ENCODE measurements around the gene OR4D11.
A peak's percentile ranks its signal among the peaks of the same experiment; 100 is the strongest.

Gene OR4D11

DNA sequence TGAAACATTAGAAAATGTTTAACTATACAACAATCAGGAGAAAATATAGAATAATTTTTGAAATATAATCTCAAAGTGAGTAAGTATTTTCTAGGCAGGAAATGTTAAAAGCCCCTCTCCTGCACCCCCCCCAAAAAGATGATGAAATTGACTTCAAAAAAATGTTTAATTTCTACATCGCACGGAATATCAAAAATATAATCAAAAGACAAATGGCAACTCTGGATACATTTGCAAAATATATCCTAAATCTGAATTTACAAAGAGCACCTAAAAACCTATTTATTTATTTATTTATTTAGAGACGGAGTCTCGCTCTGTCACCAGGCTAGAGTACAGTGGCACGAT is 44.9 kb downstream of the OR4D11 start:
- no peak for DNase-seq (ENCODE audit: low spot score)

DNA sequence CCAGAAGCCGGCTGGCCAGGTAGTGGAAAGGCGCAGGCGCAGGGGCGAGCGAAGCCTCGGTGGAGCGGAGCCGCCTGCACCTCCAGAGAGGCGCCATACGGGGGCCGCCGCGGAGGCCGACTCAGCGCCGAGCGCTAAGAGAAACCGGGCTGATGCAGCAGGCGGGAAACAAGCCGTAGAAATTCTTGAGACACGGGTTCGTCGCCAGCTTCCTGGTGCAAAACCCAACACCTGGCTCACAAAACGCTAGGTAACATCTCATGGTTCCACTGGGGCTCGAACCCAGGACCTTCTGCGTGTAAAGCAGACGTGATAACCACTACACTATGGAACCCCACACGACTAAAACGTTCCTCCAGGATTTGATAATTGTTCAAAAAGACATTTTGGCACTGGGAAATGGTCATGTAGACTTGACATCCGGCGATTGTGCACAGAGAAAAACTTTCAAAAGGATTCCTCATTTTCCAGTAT is 47.0 kb downstream of the OR4D11 start:
- peak; percentile 97 for DNase-seq (ENCODE audit: low spot score)

DNA sequence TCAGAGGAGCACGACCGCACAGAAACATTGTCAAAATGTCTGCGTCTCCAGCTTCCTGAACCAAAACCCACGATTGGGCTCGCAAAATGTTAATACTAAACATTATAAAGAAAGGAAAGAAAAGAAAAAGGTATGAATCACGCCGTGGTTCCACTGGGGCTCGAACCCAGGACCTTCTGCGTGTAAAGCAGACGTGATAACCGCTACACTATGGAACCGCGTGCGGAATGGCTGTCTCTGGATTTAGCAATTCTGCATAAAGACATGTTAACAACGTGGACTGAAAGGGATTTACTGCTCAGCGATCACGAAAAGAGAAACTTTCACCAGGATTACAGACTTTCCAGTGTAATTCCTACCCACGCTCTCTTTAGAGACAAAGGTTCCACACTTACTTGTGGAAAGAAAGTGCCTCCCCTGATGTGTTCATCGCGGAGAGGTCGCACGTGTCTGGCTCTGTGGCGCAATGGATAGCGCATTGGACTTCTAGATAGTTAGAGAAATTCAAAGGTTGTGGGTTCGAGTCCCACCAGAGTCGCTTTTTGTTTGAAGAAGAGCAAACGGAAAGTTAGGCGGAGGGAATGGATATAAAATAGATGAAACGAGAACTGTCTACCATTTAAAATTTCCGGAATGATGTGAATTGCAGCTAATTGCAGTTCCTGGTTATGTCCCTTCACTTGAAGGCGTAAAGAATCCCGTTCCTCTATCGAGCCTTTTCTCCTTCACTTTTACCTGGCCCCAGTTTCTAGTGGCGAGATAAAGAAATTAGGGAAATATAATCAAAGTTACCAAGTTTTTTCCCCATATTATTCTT is 47.7 kb downstream of the OR4D11 start:
- peak; percentile 92 for DNase-seq (ENCODE audit: low spot score)

DNA sequence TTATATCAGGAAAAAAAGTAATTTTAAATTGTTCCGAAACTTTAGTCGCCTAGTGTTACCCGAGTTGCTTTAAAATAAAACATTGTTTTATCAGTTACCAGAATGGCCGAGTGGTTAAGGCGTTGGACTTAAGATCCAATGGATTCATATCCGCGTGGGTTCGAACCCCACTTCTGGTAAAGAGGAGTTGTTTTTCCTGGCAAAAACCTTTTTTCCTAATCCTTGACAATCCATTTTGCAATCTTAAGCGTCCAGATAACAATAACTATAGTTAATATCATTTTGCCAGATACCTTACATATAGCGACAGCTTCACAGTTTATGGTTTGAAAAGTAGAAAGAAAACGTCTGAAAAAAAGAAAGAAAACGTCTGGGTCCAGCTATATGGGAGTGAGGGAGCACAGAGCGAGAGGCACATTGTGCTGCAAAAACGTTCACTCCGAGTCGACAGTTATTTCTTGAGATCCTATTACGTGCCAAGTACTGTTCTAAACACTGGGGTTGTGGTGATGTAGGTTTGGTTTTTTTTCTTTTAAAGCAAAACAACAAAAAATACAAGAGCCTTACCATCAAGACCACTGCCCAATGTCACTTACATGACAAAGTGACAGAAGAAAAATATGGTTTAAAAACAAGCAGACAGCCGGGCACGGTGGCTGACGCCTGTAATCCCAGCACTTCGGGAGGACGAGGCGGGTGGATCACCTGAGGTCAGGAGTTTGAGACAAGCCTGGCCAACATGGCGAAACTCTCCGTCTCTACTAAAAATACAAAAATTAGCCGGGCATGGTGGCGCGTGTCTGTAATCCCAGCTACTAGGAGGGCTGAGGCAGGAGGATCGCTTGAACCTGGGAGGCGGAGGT is 48.5 kb downstream of the OR4D11 start:
- peak; percentile 60 for DNase-seq (ENCODE audit: low spot score)

DNA sequence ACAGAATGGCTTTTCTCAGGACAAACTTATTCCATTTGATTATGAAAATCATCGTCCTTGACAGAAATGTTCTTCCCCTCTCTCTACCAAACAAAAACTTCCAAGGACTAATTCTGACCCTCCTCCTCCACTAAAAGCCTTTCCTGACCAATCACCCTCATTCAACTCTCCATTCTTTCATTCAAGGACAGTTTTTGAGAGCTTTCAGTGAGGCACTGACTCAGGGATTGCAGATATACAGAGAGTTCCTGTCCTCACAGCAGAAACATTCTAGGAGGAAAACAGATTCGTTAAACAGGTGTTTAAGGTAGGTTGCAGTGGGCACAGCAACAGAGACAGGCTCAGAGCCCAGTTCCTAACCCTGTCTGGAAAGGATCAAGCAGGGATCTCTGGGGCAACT is 49.5 kb downstream of the OR4D11 start:
- no peak for DNase-seq (ENCODE audit: low spot score)

DNA sequence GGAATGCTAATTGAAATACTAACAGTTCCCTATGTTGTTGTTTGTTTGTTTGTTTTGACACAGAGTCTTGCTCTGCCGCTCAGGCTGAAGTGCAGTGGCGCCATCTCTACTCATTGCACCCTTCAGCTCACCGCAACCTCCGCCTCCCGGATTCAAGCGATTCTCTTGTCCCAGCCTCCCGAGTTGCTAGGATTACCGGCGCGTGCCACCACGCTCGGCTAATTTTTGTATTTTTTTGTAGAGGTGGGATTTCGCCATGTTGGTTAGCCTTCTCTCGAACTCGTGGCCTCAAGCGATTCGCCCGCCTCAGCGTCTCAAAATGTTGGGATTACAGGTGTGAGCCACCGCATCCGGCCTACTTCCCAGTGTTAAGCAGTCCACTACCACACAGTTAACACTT is 49.9 kb downstream of the OR4D11 start:
- DNase-seq (ENCODE audit: low spot score): no peak

All from activated CD4-positive, alpha-beta T cell treated with anti-CD3 and anti-CD28 coated beads, Interleukin-2, Interleukin-4, amounts not matched to agents 100 ng/mL and 50 ng/mL, durations not matched to agents 16 hours and 8 hours (primary cell).